Measurements from ENCODE around the gene MED10. TPM values are rescaled to one million over a fixed set of nuclear protein-coding genes. Genes with fewer than 3 reads are reported as not detected.

Gene MED10
- total RNA-seq, 1 donor from 2014 or later, result 32.3 TPM

GRCh38 chr5:6404129-6404528 lies 25.8 kb upstream of the MED10 start:
- Mint-ChIP-seq H3K36me3 (no peaks in the 10 kb centered on the region), H3K4me3 (no peak overlapping the region), H3K4me1 (ENCODE audit: unreplicated experiment) (no peaks in the 10 kb centered on the region), H3K9me3 (no peaks in the 10 kb centered on the region), H3K27me3 (peaks cover 53% of the 10 kb centered on the region), H3K27ac (no peak overlapping the region)
- DNase-seq (ENCODE audit: extremely low spot score, unreplicated experiment), result peak; percentile 32
- no peak for TF ChIP-seq CTCF (conservative IDR thresholded peaks at IDR 0.05)

- Mint-ChIP-seq H3K27me3 (peaks cover 48% of the 10 kb centered on the region), H3K4me3 (no peak overlapping the region), H3K4me1 (ENCODE audit: unreplicated experiment) (no peaks in the 10 kb centered on the region), H3K9me3 (no peaks in the 10 kb centered on the region), H3K36me3 (no peaks in the 10 kb centered on the region), H3K27ac (no peak overlapping the region)
- no peak for TF ChIP-seq CTCF (conservative IDR thresholded peaks at IDR 0.05)
- DNase-seq (ENCODE audit: extremely low spot score, unreplicated experiment), result no peak
Measured at GRCh38 chr5:6403416-6403815, 25.1 kb upstream of the MED10 start.

- no peak overlapping the region for H3K27ac Mint-ChIP-seq
- H3K9me3 Mint-ChIP-seq, result no peaks in the 10 kb centered on the region
- DNase-seq (ENCODE audit: extremely low spot score, unreplicated experiment), result no peak
- no peaks in the 10 kb centered on the region for H3K4me1 Mint-ChIP-seq (ENCODE audit: unreplicated experiment)
- TF ChIP-seq CTCF (conservative IDR thresholded peaks at IDR 0.05), result no peak
- peaks cover 47% of the 10 kb centered on the region for H3K27me3 Mint-ChIP-seq
- no peak overlapping the region for H3K4me3 Mint-ChIP-seq
- no peaks in the 10 kb centered on the region for H3K36me3 Mint-ChIP-seq
Measured at GRCh38 chr5:6402939-6403338, 24.6 kb upstream of the MED10 start.

GRCh38 chr5:6401410-6401809 lies 23.1 kb upstream of the MED10 start:
- DNase-seq (ENCODE audit: extremely low spot score, unreplicated experiment), result no peak
- H3K9me3 Mint-ChIP-seq, result no peaks in the 10 kb centered on the region
- H3K27me3 Mint-ChIP-seq, result peaks cover 37% of the 10 kb centered on the region
- TF ChIP-seq CTCF (conservative IDR thresholded peaks at IDR 0.05), result no peak
- no peak overlapping the region for H3K27ac Mint-ChIP-seq
- no peaks in the 10 kb centered on the region for H3K36me3 Mint-ChIP-seq
- no peaks in the 10 kb centered on the region for H3K4me1 Mint-ChIP-seq (ENCODE audit: unreplicated experiment)
- H3K4me3 Mint-ChIP-seq, result no peak overlapping the region

GRCh38 chr5:6399980-6400910 lies 21.9 kb upstream of the MED10 start:
- no peaks in the 10 kb centered on the region for H3K9me3 Mint-ChIP-seq
- peaks cover 41% of the 10 kb centered on the region for H3K27me3 Mint-ChIP-seq
- H3K36me3 Mint-ChIP-seq, result no peaks in the 10 kb centered on the region
- H3K4me3 Mint-ChIP-seq, result no peak overlapping the region
- H3K4me1 Mint-ChIP-seq (ENCODE audit: unreplicated experiment), result no peaks in the 10 kb centered on the region
- H3K27ac Mint-ChIP-seq, result no peak overlapping the region
- no peak for TF ChIP-seq CTCF (conservative IDR thresholded peaks at IDR 0.05)
- DNase-seq (ENCODE audit: extremely low spot score, unreplicated experiment), result peak; percentile 51

Measured in type B pancreatic cell (in vitro differentiated cells).